Measurements from ENCODE around the gene SETMAR. TPM values are rescaled to one million over a fixed set of nuclear protein-coding genes. Genes with fewer than 3 reads are reported as not detected.

The SETMAR gene
- total and polyA plus RNA-seq, 2 of the 13 experiments (the other 11 are each of a cell fraction or from before 2014, with no cell fraction given) = 7.0 to 16.7 TPM

GRCh38 chr3:4340077-4340410 is 36.9 kb downstream of the SETMAR start:
- no peaks in the 10 kb centered on the region for H3K4me1 ChIP-seq (ENCODE audit: insufficient read depth, low read length)
- 88% methylated on average over 4 of the region's 4 CpGs for WGBS (ENCODE audit: low lambda C conversion rate)
- H3K9ac ChIP-seq (ENCODE audit: insufficient read depth, low read depth, low read length) = no peak overlapping the region
- no peak for DNase-seq (ENCODE audit: low spot score)
- in situ Hi-C loops (cut with HindIII; ENCODE audit: extremely low pct_ligation_motif_present, low pct_unique_long_range_greater_than_20kb) = no loop called here
- TF ChIP-seq BHLHE40 (IDR thresholded peaks at IDR 0.05; ENCODE audit: low read length) = no peak
- no peak for TF ChIP-seq ZNF383 (CRISPR knock-in tag; IDR thresholded peaks at IDR 0.05; ENCODE audit: borderline replicate concordance)
- TF ChIP-seq ZNF407 (CRISPR knock-in tag; IDR thresholded peaks at IDR 0.05; ENCODE audit: not compliant biosample characterization) = no peak
- TF ChIP-seq ZFP36L1 (CRISPR knock-in tag; IDR thresholded peaks at IDR 0.05) = no peak
- no peak for TF ChIP-seq RBM22 (optimal IDR thresholded peaks at IDR 0.05; ENCODE audit: low read length)
- TF ChIP-seq ZBTB38 (CRISPR knock-in tag; IDR thresholded peaks at IDR 0.05) = no peak
- no peak for TF ChIP-seq BRD4 (CRISPR knock-in tag; IDR thresholded peaks at IDR 0.05)
- H4K20me1 ChIP-seq (ENCODE audit: insufficient read depth, low read length) = no peaks in the 10 kb centered on the region
- no TSS peak for BruUV-seq (replicated peaks)
- H3K4me3 ChIP-seq (replicated peaks in 1 of 3; ENCODE audit: insufficient read depth in 1 of 3, low read depth in 2 of 3, low read length in 3 of 3) = no peak overlapping the region
- H3K79me2 ChIP-seq (ENCODE audit: insufficient read depth, low read length) = no peaks in the 10 kb centered on the region
- ATAC-seq = no peak
- POLR2A ChIA-PET = no interaction called here
- no peak overlapping the region for H3K4me2 ChIP-seq (ENCODE audit: low read depth, low read length)
- H3K36me3 ChIP-seq (replicated peaks in 1 of 2; ENCODE audit: control insufficient read depth in 1 of 2, insufficient read depth in 2 of 2, low read length in 2 of 2) = peaks cover 0 to 2% of the 10 kb centered on the region in 2 experiments; a peak in 1 of 5 replicates
- no peaks in the 10 kb centered on the region for H3K9me3 ChIP-seq (ENCODE audit: low read length)
- intact Hi-C loops (cut with micrococcal nuclease; ENCODE audit: unreplicated experiment) = no loop called here
- CTCF ChIA-PET (ENCODE audit: low intra/inter-chr PET ratio, low total read pairs) = no interaction called here
- no peak for FAIRE-seq
- H2AFZ ChIP-seq (ENCODE audit: low read length) = no peak overlapping the region
- H3K27ac ChIP-seq (ENCODE audit: extremely low read length, insufficient read depth, low read length) = no peak overlapping the region
- no peaks in the 10 kb centered on the region for H3K27me3 ChIP-seq (ENCODE audit: control insufficient read depth in 1 of 2, insufficient read depth in 2 of 2, low read length in 2 of 2)
